K562 (cell line): ENCODE data around the gene SNRPD2. TPM values are rescaled to one million over a fixed set of nuclear protein-coding genes. Genes with fewer than 3 reads are reported as not detected.
A peak's percentile ranks its signal among the peaks of the same experiment; 100 is the strongest.

Experiments
- BCL6 ChIP-seq: fragments of 250-450 bp; sonication (Bioruptor Pico); IDR thresholded peaks from 2 replicates; pipeline ENCODE4 v1.4.0; 2020
- CHD2 ChIP-seq: IDR thresholded peaks from 2 replicates; pipeline ENCODE4 v1.6.1; 2011; ENCODE audit warnings: low read depth, low read length
- DIDO1 ChIP-seq: fragments of 450-650 bp; IDR thresholded peaks from 2 replicates; pipeline ENCODE4 v1.6.1; 2016; ENCODE audit warnings: low read depth, missing biosample characterization, missing genetic modification characterization
- DPF2 ChIP-seq: fragments of 450-650 bp; IDR thresholded peaks from 2 replicates; pipeline ENCODE4 v1.6.1; 2016
- EP300 ChIP-seq: IDR thresholded peaks from 2 replicates; pipeline ENCODE4 v1.6.1; 2012; ENCODE audit warnings: low read length, improper control_type of control experiment
- FOXP1 ChIP-seq: sonication (generic); formaldehyde crosslinking; IDR thresholded peaks from 2 replicates; pipeline ENCODE4 v1.8.0; 2022; ENCODE audit warnings: mild to moderate bottlenecking, missing genetic modification reagents
- HMGN3 ChIP-seq: IDR thresholded peaks from 2 replicates; pipeline ENCODE4 v1.6.1; 2011; ENCODE audit warnings: borderline replicate concordance, low read depth, mild to moderate bottlenecking, mixed read lengths, low read length; ENCODE audit not compliant: insufficient read length; ENCODE audit errors: extremely low read depth
- HNRNPH1 ChIP-seq: fragments of 200-400 bp; formaldehyde crosslinking; optimal IDR thresholded peaks from 2 replicates; pipeline ENCODE3; 2017; ENCODE audit warnings: low read depth, mild to moderate bottlenecking, low read length, moderate library complexity
- MEIS2 ChIP-seq: fragments of 450-650 bp; IDR thresholded peaks from 2 replicates; pipeline ENCODE4 v1.6.1; 2014; ENCODE audit warnings: mild to moderate bottlenecking; ENCODE audit not compliant: partially characterized antibody
- MTA2 ChIP-seq: fragments of 450-650 bp; IDR thresholded peaks from 2 replicates; pipeline ENCODE4 v1.6.1; 2016; ENCODE audit warnings: low read depth
- NRF1 ChIP-seq, 2 experiments: fragments of 450-650 bp; IDR thresholded peaks in 1 of 2; conservative IDR thresholded peaks in 1 of 2; 2 replicates each; pipeline ENCODE4 v1.6.1; 2014; ENCODE audit warnings: mild to moderate bottlenecking in 2 of 2
- PHB2 ChIP-seq: fragments of 450-650 bp; IDR thresholded peaks from 2 replicates; pipeline ENCODE4 v1.6.1; 2017; ENCODE audit warnings: low read depth
- PHF21A ChIP-seq: fragments of 450-650 bp; IDR thresholded peaks from 2 replicates; pipeline ENCODE4 v1.6.1; 2017; ENCODE audit warnings: low read depth, borderline replicate concordance
- SAFB2 ChIP-seq: fragments of 200-400 bp; formaldehyde crosslinking; IDR thresholded peaks from 2 replicates; pipeline ENCODE4 v1.6.1; 2018; ENCODE audit warnings: borderline replicate concordance, low read length, low read depth, moderate library complexity; ENCODE audit not compliant: severe bottlenecking
- TCF3 ChIP-seq: sonication (generic); formaldehyde crosslinking; IDR thresholded peaks from 2 replicates; pipeline ENCODE4 v1.4.0; 2020; ENCODE audit warnings: mild to moderate bottlenecking, missing genetic modification reagents
- ZNF124 ChIP-seq: sonication (generic); formaldehyde crosslinking; IDR thresholded peaks from 2 replicates; pipeline ENCODE4 v1.8.1; 2022; ENCODE audit warnings: missing genetic modification reagents
- ZNF57 ChIP-seq: fragments of 450-650 bp; formaldehyde crosslinking; IDR thresholded peaks from 2 replicates; pipeline ENCODE4 v1.4.0; 2020; ENCODE audit warnings: mild to moderate bottlenecking, moderate library complexity
- ZNF77 ChIP-seq: fragments of 250-450 bp; sonication (Bioruptor Pico); IDR thresholded peaks from 2 replicates; pipeline ENCODE4 v1.5.0; 2020
- ZNF778 ChIP-seq: fragments of 450-650 bp; formaldehyde crosslinking; IDR thresholded peaks from 2 replicates; pipeline ENCODE4 v1.4.0; 2020; ENCODE audit warnings: mild to moderate bottlenecking, moderate library complexity
- polyA plus RNA-seq, 8 experiments: library from polyadenylated mRNA; depleted of rRNA in 4 of 8; stranded (reverse) in 5 of 8; unstranded in 3 of 8; fragments of >200 nt; fragmentation: Nextera tagmentation in 2 of 8; fragmentation: Illumina TruSeq in 1 of 8; extraction: Ambion mirVana in 2 of 8; extraction: Trizol in 1 of 8; gene quantifications; 2 replicates each; pipeline versions ENCODE4 v1.2.1 to v1.2.3, GENCODE V29; 2011 to 2014; ENCODE audit warnings: inconsistent platforms in 1 of 8, missing spikeins in 1 of 8
- total RNA-seq, 7 experiments: library from RNA; depleted of rRNA in 6 of 7; stranded (reverse); fragments of >200 nt in 6 of 7; fragmentation: Illumina TruSeq in 2 of 7; extraction: Trizol in 2 of 7; gene quantifications; 2 replicates each; pipeline versions ENCODE4 v1.2.1 to v1.2.3, GENCODE V29; 2011 to 2021; ENCODE audit warnings: low replicate concordance in 1 of 7
- TF ChIP-seq, protein P1 (sequence below): fragments of 250-450 bp; sonication (Bioruptor Pico); IDR thresholded peaks from 2 replicates; pipeline ENCODE4 v1.4.0; 2020; ENCODE audit warnings: mild to moderate bottlenecking, moderate library complexity
- TF ChIP-seq, protein P2 (sequence below): fragments of 250-450 bp; sonication (Bioruptor Pico); IDR thresholded peaks from 2 replicates; pipeline ENCODE4 v1.5.0; 2021
- TF ChIP-seq, protein P3 (sequence below): conservative IDR thresholded peaks from 2 replicates; pipeline ENCODE4 v1.6.1; 2011; ENCODE audit warnings: low read depth, mild to moderate bottlenecking, low read length; ENCODE audit not compliant: control insufficient read depth
- TF ChIP-seq, protein P4 (sequence below): sonication (generic); formaldehyde crosslinking; IDR thresholded peaks from 2 replicates; pipeline ENCODE4 v1.8.0; 2022; ENCODE audit warnings: mild to moderate bottlenecking, missing genetic modification reagents

The SNRPD2 gene
- total and polyA plus RNA-seq, 9 of the 15 experiments (the other 6 are each of a cell fraction or from before 2014, with no cell fraction given) = 728 to 4,411 (median 1,029) TPM

DNA sequence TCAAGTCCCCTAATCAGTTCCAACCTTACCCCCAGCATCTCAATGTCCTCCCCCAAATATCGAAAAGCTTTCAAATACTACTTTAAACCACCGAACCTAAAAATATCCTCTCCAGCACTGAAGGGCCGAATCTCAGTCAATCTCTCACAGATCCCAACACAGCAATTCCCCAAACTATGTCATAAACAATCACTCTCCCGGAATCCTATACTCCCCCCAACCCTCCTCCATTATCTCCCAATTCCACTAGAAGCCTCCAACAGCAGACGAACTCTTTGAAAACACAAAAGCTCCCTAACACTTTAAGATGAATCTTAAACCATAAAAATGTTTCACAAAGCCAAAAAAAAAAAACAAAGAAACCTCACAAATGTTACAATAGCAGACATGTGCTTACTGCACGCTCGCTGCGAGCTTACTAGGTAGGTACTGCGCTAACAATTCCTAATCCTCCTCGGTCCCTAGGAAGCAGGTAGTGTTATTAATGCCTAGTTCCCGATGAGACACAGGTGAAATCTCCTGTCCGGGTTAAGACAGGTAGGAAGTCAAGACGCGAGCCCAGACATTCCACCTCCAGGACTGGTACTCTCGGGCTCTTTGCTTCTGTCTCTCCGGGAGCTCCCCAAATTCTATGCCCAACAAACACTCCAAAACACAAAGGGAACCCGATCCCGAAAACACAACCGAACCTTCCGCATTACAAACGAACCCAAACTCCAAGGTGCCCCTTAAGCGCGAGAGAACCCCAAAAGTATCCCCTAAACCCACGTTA lies 24.8 kb upstream of the SNRPD2 start (continued):
- TF ChIP-seq, protein P1, sequence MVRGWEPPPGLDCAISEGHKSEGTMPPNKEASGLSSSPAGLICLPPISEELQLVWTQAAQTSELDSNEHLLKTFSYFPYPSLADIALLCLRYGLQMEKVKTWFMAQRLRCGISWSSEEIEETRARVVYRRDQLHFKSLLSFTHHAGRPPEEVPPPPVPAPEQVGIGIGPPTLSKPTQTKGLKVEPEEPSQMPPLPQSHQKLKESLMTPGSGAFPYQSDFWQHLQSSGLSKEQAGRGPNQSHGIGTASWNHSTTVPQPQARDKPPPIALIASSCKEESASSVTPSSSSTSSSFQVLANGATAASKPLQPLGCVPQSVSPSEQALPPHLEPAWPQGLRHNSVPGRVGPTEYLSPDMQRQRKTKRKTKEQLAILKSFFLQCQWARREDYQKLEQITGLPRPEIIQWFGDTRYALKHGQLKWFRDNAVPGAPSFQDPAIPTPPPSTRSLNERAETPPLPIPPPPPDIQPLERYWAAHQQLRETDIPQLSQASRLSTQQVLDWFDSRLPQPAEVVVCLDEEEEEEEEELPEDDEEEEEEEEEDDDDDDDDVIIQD = no peak
- no peak for TF ChIP-seq NRF1 (conservative IDR thresholded peaks at IDR 0.05 in 1 of 2, IDR thresholded peaks at IDR 0.05 in 1 of 2)
- TF ChIP-seq ZNF57 (CRISPR knock-in tag) = no peak
- no peak for TF ChIP-seq ZNF778 (CRISPR knock-in tag)
- no peak for TF ChIP-seq CHD2
- TF ChIP-seq ZNF124 (CRISPR knock-in tag) = no peak
- no peak for TF ChIP-seq FOXP1 (CRISPR knock-in tag)
- TF ChIP-seq PHF21A = no peak
- TF ChIP-seq, protein P2, sequence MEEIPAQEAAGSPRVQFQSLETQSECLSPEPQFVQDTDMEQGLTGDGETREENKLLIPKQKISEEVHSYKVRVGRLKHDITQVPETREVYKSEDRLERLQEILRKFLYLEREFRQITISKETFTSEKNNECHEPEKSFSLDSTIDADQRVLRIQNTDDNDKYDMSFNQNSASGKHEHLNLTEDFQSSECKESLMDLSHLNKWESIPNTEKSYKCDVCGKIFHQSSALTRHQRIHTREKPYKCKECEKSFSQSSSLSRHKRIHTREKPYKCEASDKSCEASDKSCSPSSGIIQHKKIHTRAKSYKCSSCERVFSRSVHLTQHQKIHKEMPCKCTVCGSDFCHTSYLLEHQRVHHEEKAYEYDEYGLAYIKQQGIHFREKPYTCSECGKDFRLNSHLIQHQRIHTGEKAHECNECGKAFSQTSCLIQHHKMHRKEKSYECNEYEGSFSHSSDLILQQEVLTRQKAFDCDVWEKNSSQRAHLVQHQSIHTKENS (CRISPR knock-in tag) = no peak
- no peak for TF ChIP-seq BCL6
- no peak for TF ChIP-seq MEIS2
- TF ChIP-seq EP300 = no peak
- TF ChIP-seq DPF2 = no peak; the same call in 1 of the 2 replicates
- 0 out of 2 replicates have a peak, but pooled peaks have one; percentile 12 for TF ChIP-seq PHB2
- TF ChIP-seq, protein P3, sequence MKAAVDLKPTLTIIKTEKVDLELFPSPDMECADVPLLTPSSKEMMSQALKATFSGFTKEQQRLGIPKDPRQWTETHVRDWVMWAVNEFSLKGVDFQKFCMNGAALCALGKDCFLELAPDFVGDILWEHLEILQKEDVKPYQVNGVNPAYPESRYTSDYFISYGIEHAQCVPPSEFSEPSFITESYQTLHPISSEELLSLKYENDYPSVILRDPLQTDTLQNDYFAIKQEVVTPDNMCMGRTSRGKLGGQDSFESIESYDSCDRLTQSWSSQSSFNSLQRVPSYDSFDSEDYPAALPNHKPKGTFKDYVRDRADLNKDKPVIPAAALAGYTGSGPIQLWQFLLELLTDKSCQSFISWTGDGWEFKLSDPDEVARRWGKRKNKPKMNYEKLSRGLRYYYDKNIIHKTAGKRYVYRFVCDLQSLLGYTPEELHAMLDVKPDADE = no peak
- no peak for TF ChIP-seq SAFB2
- TF ChIP-seq HNRNPH1 = no peak
- no peak for TF ChIP-seq MTA2
- no peak for TF ChIP-seq TCF3 (CRISPR knock-in tag)
- TF ChIP-seq ZNF77 (CRISPR knock-in tag) = no peak
- TF ChIP-seq HMGN3 = no peak
- no peak for TF ChIP-seq DIDO1 (tag)
- TF ChIP-seq, protein P4, sequence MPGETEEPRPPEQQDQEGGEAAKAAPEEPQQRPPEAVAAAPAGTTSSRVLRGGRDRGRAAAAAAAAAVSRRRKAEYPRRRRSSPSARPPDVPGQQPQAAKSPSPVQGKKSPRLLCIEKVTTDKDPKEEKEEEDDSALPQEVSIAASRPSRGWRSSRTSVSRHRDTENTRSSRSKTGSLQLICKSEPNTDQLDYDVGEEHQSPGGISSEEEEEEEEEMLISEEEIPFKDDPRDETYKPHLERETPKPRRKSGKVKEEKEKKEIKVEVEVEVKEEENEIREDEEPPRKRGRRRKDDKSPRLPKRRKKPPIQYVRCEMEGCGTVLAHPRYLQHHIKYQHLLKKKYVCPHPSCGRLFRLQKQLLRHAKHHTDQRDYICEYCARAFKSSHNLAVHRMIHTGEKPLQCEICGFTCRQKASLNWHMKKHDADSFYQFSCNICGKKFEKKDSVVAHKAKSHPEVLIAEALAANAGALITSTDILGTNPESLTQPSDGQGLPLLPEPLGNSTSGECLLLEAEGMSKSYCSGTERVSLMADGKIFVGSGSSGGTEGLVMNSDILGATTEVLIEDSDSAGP = no peak
